SK-N-SH treated with all-trans-retinoic acid at 6 μM for 48 hours (cell line): ENCODE data around the gene MRPS27.

Experiments
- ARNTL ChIP-seq: fragments of 450-650 bp; formaldehyde crosslinking; IDR thresholded peaks from 2 replicates; pipeline ENCODE4 v1.5.0; 2020; ENCODE audit warnings: low read depth, mild to moderate bottlenecking, moderate library complexity, borderline replicate concordance
- BACH2 ChIP-seq: fragments of 250-450 bp; sonication (Bioruptor Pico); IDR thresholded peaks from 2 replicates; pipeline ENCODE4 v1.9.0; 2021; ENCODE audit warnings: mild to moderate bottlenecking, borderline replicate concordance
- CREB5 ChIP-seq: fragments of 250-450 bp; sonication (Bioruptor Pico); IDR thresholded peaks from 2 replicates; pipeline ENCODE4 v1.5.1; 2020; ENCODE audit warnings: low read depth, mild to moderate bottlenecking, moderate library complexity
- CSRNP3 ChIP-seq: fragments of 250-450 bp; sonication (Bioruptor Pico); IDR thresholded peaks from 2 replicates; pipeline ENCODE4 v1.5.1; 2021; ENCODE audit warnings: mild to moderate bottlenecking, moderate library complexity
- ESRRG ChIP-seq: fragments of 250-450 bp; sonication (Bioruptor Pico); IDR thresholded peaks from 2 replicates; pipeline ENCODE4 v1.6.1; 2021; ENCODE audit warnings: mild to moderate bottlenecking
- GLIS3 ChIP-seq: fragments of 250-450 bp; sonication (Bioruptor Pico); IDR thresholded peaks from 2 replicates; pipeline ENCODE4 v1.5.0; 2020; ENCODE audit warnings: mild to moderate bottlenecking, moderate library complexity
- OSR1 ChIP-seq: fragments of 250-450 bp; sonication (Bioruptor Pico); IDR thresholded peaks from 2 replicates; pipeline ENCODE4 v1.8.0; 2022; ENCODE audit warnings: moderate library complexity, mild to moderate bottlenecking, inconsistent platforms
- PATZ1 ChIP-seq: fragments of 250-450 bp; sonication (Bioruptor Pico); IDR thresholded peaks from 2 replicates; pipeline ENCODE4 v1.8.0; 2020; ENCODE audit warnings: mild to moderate bottlenecking, moderate library complexity, borderline replicate concordance
- POU6F1 ChIP-seq: fragments of 250-450 bp; sonication (Bioruptor Pico); IDR thresholded peaks from 2 replicates; pipeline ENCODE4 v1.8.0; 2021; ENCODE audit warnings: low read depth, mild to moderate bottlenecking, moderate library complexity, borderline replicate concordance
- TSHZ2 ChIP-seq: fragments of 250-450 bp; sonication (Bioruptor Pico); IDR thresholded peaks from 2 replicates; pipeline ENCODE4 v1.5.0; 2020; ENCODE audit warnings: mild to moderate bottlenecking, moderate library complexity
- ZC3H10 ChIP-seq: fragments of 250-450 bp; sonication (Bioruptor Pico); IDR thresholded peaks from 2 replicates; pipeline ENCODE4 v1.5.1; 2021; ENCODE audit warnings: mild to moderate bottlenecking, moderate library complexity
- ZFP3 ChIP-seq: fragments of 250-450 bp; sonication (Bioruptor Pico); IDR thresholded peaks from 2 replicates; pipeline ENCODE4 v1.5.0; 2020; ENCODE audit warnings: mild to moderate bottlenecking, moderate library complexity
- ZFP30 ChIP-seq: fragments of 450-650 bp; formaldehyde crosslinking; IDR thresholded peaks from 2 replicates; pipeline ENCODE4 v1.5.0; 2022; ENCODE audit warnings: mild to moderate bottlenecking, moderate library complexity

- no peak for TF ChIP-seq ZFP3
- no peak for TF ChIP-seq GLIS3 (CRISPR knock-in tag)
- no peak for TF ChIP-seq TSHZ2 (CRISPR knock-in tag)
- no peak for TF ChIP-seq CSRNP3 (CRISPR knock-in tag)
- TF ChIP-seq POU6F1 (CRISPR knock-in tag): no peak
- TF ChIP-seq PATZ1: no peak
- TF ChIP-seq OSR1: no peak
- no peak for TF ChIP-seq CREB5 (CRISPR knock-in tag)
- TF ChIP-seq BACH2 (CRISPR knock-in tag): no peak
- no peak for TF ChIP-seq ZFP30 (CRISPR knock-in tag)
- no peak for TF ChIP-seq ESRRG (CRISPR knock-in tag)
- TF ChIP-seq ARNTL (CRISPR knock-in tag): no peak
- no peak for TF ChIP-seq ZC3H10
These were observed 134.3 kb downstream of the MRPS27 start for GRCh38 chr5:72185496-72186329.
